ENCODE data around the gene FSIP1.
A peak's percentile ranks its signal among the peaks of the same experiment; 100 is the strongest.

FSIP1 gene

DNA sequence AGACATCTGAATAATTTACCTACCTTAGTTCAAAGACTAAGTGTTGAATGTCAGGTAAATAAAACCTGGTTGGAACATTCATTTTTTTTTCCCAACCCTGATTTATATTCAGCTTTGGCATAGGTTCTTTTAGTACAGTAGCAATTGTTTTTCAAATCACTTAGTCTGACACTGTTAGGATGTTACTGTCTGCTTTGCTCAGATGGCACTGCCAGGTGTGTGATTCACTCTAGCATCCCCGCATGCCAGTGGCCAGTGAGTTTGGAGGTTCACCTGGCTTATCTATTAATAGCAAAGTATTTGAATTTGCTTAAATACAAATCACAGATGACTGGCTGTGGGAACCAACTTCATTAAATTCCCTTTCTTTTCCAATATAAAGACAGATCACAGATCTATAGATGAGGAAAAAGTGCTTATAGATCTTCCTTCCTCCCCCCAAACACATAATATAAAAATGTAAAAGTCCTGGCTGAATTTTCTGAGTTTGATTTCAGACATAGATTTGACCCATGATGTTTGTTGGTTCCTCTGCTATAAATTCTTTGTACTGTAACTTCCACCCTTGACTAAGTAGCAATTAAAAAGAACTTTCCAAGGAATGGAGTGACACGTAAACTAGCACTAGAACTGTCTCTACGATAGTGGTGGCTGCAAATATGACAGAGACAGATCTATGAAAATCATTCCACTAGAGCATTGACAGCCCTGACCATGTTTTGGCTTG is 197.8 kb downstream of the FSIP1 start:
- H3K9me3 ChIP-seq = no peaks in the 10 kb centered on the region
- TF ChIP-seq, protein P1, sequence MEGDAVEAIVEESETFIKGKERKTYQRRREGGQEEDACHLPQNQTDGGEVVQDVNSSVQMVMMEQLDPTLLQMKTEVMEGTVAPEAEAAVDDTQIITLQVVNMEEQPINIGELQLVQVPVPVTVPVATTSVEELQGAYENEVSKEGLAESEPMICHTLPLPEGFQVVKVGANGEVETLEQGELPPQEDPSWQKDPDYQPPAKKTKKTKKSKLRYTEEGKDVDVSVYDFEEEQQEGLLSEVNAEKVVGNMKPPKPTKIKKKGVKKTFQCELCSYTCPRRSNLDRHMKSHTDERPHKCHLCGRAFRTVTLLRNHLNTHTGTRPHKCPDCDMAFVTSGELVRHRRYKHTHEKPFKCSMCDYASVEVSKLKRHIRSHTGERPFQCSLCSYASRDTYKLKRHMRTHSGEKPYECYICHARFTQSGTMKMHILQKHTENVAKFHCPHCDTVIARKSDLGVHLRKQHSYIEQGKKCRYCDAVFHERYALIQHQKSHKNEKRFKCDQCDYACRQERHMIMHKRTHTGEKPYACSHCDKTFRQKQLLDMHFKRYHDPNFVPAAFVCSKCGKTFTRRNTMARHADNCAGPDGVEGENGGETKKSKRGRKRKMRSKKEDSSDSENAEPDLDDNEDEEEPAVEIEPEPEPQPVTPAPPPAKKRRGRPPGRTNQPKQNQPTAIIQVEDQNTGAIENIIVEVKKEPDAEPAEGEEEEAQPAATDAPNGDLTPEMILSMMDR (IDR thresholded peaks at IDR 0.05; ENCODE audit: low read depth, low read length) = no peak
- H3K4me3 ChIP-seq (ENCODE audit: low read depth, low read length) = no peak overlapping the region
- H3K4me1 ChIP-seq = 0 out of 2 replicates have a peak, but pooled peaks cover 3% of the 10 kb centered on the region
- H3K36me3 ChIP-seq = no peaks in the 10 kb centered on the region
- DNase-seq = no peak
- peaks cover 28% of the 10 kb centered on the region for H3K27me3 ChIP-seq

DNA sequence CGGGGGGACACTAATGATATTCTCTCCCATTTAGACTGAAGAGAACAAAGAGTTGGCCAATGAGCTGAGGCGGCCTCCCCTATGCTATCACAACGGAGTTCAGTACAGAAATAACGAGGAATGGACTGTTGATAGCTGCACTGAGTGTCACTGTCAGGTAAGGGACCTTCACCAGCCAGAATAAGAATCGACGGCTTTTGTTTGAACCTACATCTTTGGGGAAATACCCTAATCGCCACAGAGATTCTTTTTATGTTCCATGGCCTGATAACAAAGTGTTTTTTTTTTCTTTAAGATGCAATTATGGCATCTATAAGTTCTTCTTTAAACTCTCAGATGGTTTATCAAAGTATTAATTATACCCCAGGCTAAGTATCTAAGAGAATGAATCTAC is 198.4 kb downstream of the FSIP1 start:
- TF ChIP-seq, protein P1 (IDR thresholded peaks at IDR 0.05; ENCODE audit: low read depth, low read length) = no peak
- peaks cover 33% of the 10 kb centered on the region for H3K27me3 ChIP-seq
- no peak overlapping the region for H3K4me3 ChIP-seq (ENCODE audit: low read depth, low read length)
- 0 out of 2 replicates have a peak, but pooled peaks cover 3% of the 10 kb centered on the region for H3K4me1 ChIP-seq
- H3K9me3 ChIP-seq = no peaks in the 10 kb centered on the region
- DNase-seq = no peak
- H3K36me3 ChIP-seq = no peaks in the 10 kb centered on the region

DNA sequence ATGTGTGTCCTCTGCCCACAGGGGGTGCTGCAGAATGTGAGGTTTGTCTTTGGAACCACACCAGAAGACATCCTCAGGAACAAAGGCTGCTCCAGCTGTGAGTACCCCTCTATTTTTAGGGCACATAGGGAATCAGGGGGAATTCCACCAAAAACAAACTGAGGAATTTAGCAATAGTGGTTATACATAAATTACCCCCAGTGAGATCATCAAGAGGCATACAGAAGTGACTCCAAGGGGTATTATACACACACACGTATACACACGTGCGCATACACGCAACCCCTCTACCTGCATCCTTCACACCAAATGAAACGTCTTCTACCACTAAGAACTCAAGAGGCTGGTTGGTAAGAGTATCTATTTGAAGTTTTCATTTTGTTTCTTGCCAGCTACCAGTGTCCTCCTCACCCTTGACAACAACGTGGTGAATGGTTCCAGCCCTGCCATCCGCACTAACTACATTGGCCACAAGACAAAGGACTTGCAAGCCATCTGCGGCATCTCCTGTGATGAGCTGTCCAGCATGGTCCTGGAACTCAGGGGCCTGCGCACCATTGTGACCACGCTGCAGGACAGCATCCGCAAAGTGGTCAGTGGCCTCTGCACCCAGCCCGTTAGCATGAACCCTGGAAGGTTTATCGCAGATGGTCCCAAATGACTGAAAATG is 198.9 kb downstream of the FSIP1 start:
- Histone ChIP-seq H3K4me1 (0 out of 2 replicates have a peak, but pooled peaks cover 3% of the 10 kb centered on the region), H3K27me3 (peaks cover 34% of the 10 kb centered on the region), H3K4me3 (ENCODE audit: low read depth, low read length) (no peak overlapping the region), H3K36me3 (no peaks in the 10 kb centered on the region), H3K9me3 (no peaks in the 10 kb centered on the region)
- TF ChIP-seq, protein P1 (IDR thresholded peaks at IDR 0.05; ENCODE audit: low read depth, low read length) = peak; percentile 43
- peak; percentile 32 for DNase-seq

DNA sequence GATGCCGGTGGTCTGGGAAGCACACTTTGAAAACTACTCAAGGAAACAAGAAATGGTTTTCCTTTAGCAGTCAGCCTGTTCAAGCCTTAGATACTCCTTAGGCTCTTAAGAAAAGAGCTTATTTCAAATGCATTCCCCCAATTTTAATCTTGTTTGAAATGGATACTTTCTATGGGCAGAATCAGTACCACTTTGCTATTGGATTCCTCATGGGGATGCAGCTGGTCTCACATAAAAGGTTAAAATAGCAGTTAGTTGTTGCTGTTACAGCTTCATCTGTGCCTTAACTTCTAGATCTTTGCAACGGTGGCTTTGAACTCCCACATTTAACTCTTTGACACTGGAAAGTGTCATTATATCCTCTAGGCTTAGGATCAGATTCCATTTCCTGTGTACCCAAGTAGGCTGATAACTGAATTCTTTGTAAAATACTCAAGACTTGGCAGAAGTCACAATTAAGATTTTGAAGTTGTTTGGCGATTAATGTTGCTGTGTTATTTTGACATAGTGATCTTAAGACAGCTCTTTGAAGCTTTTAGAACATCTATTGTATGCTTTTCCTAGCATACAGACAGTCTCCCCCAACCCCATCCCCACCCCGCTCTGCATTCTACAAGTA is 199.6 kb downstream of the FSIP1 start:
- H3K4me1 ChIP-seq = 0 out of 2 replicates have a peak, but pooled peaks cover 3% of the 10 kb centered on the region
- no peaks in the 10 kb centered on the region for H3K9me3 ChIP-seq
- no peak for DNase-seq
- peaks cover 39% of the 10 kb centered on the region for H3K27me3 ChIP-seq
- no peaks in the 10 kb centered on the region for H3K36me3 ChIP-seq
- TF ChIP-seq, protein P1 (IDR thresholded peaks at IDR 0.05; ENCODE audit: low read depth, low read length) = no peak
- H3K4me3 ChIP-seq (ENCODE audit: low read depth, low read length) = no peak overlapping the region

DNA sequence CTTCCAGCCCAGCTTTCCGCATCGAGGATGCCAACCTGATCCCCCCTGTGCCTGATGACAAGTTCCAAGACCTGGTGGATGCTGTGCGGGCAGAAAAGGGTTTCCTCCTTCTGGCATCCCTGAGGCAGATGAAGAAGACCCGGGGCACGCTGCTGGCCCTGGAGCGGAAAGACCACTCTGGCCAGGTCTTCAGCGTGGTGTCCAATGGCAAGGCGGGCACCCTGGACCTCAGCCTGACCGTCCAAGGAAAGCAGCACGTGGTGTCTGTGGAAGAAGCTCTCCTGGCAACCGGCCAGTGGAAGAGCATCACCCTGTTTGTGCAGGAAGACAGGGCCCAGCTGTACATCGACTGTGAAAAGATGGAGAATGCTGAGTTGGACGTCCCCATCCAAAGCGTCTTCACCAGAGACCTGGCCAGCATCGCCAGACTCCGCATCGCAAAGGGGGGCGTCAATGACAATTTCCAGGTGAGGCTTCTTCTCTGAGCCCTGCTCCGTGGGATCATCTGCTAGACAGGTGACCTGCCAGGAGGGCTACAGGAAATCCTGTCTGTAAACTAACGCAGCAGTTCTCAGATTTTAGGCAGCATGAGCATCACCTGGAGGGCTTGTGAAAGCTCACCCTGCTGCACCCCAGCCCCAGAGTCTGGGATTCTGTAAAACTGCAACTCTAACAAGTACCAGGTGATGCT is 200.2 kb downstream of the FSIP1 start:
- Histone ChIP-seq H3K9me3 (no peaks in the 10 kb centered on the region), H3K4me3 (ENCODE audit: low read depth, low read length) (no peak overlapping the region), H3K36me3 (no peaks in the 10 kb centered on the region), H3K27me3 (peaks cover 42% of the 10 kb centered on the region), H3K4me1 (0 out of 2 replicates have a peak, but pooled peaks cover 3% of the 10 kb centered on the region)
- no peak for DNase-seq
- TF ChIP-seq, protein P1 (IDR thresholded peaks at IDR 0.05; ENCODE audit: low read depth, low read length) = no peak
